Daoy (cell line): Measurements from ENCODE around the gene MICALL1. TPM values are rescaled to one million over a fixed set of nuclear protein-coding genes. Genes with fewer than 3 reads are reported as not detected.
"Not testable (repeated sequence)": the region's sequence is repeated elsewhere in the genome, so short reads cannot be mapped to it uniquely, and the experiment has no call there.

Experiments used
- DNase-seq: peaks from one replicate; pipeline ENCODE4 v3.0.0-alpha.2; 2015; ENCODE audit warnings: low read depth
- total RNA-seq: library from RNA; depleted of rRNA; stranded (reverse); fragments of >200 nt; shearing (Covaris generic); gene quantifications from 2 replicates; pipeline ENCODE4 v1.2.3, GENCODE V29; 2014

MICALL1 gene
- total RNA-seq, 1 experiment from 2014 or later, result 33.6 TPM

GRCh38 chr22:37959231-37959825 lies 53.2 kb downstream of the MICALL1 start:
- DNase-seq, result no peak

- no peak for DNase-seq
These were observed 55.0 kb downstream of the MICALL1 start for GRCh38 chr22:37961062-37961461.

- no peak for DNase-seq
These were observed 60.0 kb downstream of the MICALL1 start for GRCh38 chr22:37965940-37966664.

- DNase-seq, result no peak
These were observed 61.0 kb downstream of the MICALL1 start for GRCh38 chr22:37967147-37967546.

GRCh38 chr22:37967637-37968451 lies 61.7 kb downstream of the MICALL1 start:
- DNase-seq, result no peak

- DNase-seq, result no peak
These were observed 62.6 kb downstream of the MICALL1 start for GRCh38 chr22:37968452-37969251.

- no peak for DNase-seq
These were observed 64.8 kb downstream of the MICALL1 start for GRCh38 chr22:37970864-37971263.

- no peak for DNase-seq
These were observed 65.7 kb downstream of the MICALL1 start for GRCh38 chr22:37971475-37972434.

- no peak for DNase-seq
These were observed 66.4 kb downstream of the MICALL1 start for GRCh38 chr22:37972527-37972926.

GRCh38 chr22:37973271-37974170 lies 67.4 kb downstream of the MICALL1 start:
- no peak for DNase-seq

GRCh38 chr22:37975153-37975552 lies 69.1 kb downstream of the MICALL1 start:
- DNase-seq, result no peak

GRCh38 chr22:37976022-37976421 lies 69.9 kb downstream of the MICALL1 start:
- not testable (repeated sequence) for DNase-seq

GRCh38 chr22:37976547-37976946 lies 70.5 kb downstream of the MICALL1 start:
- DNase-seq, result no peak

- DNase-seq, result no peak
These were observed 73.7 kb downstream of the MICALL1 start for GRCh38 chr22:37979782-37980181.

- DNase-seq, result no peak
These were observed 75.3 kb downstream of the MICALL1 start for GRCh38 chr22:37981282-37982011.

- DNase-seq, result no peak
These were observed 76.2 kb downstream of the MICALL1 start for GRCh38 chr22:37982151-37982785.

- no peak for DNase-seq
These were observed 77.1 kb downstream of the MICALL1 start for GRCh38 chr22:37982938-37983859.
